Measurements from ENCODE around the gene RFC2.
"Not testable (repeated sequence)": the region's sequence is repeated elsewhere in the genome, so short reads cannot be mapped to it uniquely, and the experiment has no call there.

Gene RFC2

DNA sequence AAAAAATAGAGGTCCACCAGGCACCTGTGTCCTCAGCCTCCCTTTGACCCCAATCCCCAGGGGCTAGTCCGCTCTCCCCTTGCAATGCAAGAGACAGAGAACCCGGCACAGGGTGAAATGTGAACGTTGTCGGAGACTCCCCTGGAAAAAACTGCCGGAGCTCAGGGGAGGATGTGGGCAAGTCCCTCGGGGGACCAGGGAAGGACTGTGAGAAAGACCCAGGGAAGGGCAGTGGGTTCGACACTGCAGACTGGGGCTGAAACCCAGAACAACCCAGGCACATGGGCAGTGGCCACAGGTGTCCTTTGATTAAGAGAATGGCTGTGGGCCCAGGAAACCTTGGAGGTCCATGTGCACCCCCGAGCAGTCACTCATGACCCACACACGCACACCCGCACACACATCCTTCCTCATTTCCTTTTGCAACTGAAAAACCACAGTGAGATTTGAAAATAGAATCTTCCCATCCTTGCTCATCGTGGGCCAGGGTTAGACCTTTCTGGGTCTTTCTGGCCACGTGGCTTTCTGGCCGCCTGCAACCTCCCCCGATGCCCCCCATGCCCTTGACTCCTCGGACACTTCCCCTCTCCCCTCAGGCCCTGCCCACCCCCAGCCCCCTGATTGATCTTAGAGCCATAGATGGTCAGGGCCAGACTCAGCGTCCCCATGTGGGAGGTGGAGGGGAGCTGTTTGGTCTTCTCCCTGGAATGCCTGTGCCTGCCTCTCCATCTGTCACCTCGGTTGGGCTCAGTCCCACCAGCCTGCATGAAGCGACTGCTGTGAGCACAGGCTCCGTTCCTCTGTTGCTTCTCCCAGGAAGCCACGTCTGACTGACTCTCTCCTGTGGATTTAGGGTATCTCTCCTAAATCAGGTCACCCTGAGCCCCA lies 36.5 kb downstream of the RFC2 start:
- DNase-seq (ENCODE audit: low spot score), result no peak

- DNase-seq (ENCODE audit: low spot score), result no peak
Measured at GRCh38 chr7:74216361-74216761, 37.8 kb downstream of the RFC2 start.

DNA sequence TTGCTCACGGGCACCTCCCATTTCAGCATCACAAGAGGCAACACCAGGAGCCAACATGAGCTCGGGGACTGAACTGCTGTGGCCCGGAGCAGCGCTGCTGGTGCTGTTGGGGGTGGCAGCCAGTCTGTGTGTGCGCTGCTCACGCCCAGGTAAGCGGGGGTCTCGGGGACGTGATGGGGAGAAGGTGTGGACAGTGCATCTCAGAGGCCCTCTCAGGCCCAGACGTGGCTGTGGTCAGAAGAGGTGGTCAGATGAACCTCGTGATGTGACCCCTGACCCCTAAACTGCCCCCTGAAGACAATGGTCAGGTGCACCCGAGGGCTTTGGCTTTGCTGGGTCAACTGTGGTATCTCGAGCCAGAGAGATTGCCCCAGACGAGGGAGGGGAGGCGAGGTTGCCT lies 38.3 kb downstream of the RFC2 start:
- no peak for DNase-seq (ENCODE audit: low spot score)

- no peak for DNase-seq (ENCODE audit: low spot score)
Measured at GRCh38 chr7:74214816-74215630, 39.2 kb downstream of the RFC2 start.

DNA sequence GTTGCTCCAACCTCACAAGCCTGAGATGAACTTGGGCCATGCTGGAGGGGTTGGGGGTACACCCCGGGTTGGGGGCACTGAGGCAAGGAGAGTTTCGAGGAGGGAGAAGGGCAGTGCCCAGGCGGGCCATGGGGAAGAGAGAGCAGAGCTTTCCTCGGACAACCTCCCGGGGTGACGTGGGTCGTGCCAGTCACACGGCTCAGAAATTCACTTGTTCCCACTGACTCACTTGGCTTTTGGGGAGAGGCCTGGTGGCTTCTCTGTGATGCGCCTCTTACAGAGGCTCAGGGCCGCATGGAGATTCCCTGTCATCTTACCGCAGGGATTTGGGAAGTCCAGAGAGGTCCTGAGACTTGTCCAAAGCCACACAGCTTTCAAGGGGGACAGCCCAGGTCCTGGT lies 41.5 kb downstream of the RFC2 start:
- DNase-seq (ENCODE audit: low spot score), result no peak

DNA sequence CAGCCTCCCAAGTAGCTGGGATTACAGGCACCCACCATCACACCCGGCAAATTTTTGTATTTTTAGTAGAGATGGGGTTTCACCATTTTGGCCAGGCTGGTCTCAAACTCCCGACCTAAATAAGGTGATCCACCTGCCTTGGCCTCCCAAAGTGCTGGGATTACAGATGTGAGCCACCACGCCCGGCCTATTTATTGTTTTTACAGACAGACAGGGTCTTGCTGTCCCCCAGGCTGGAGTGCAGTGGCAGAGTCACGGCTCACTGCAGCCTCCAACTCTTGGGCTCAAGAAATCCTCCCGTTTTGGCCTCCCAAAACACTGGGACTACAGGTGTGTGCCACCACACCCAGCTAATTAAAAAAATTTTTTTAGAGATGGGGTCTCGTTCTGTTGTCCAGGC lies 46.0 kb downstream of the RFC2 start:
- not testable (repeated sequence) for DNase-seq (ENCODE audit: low spot score)

DNA sequence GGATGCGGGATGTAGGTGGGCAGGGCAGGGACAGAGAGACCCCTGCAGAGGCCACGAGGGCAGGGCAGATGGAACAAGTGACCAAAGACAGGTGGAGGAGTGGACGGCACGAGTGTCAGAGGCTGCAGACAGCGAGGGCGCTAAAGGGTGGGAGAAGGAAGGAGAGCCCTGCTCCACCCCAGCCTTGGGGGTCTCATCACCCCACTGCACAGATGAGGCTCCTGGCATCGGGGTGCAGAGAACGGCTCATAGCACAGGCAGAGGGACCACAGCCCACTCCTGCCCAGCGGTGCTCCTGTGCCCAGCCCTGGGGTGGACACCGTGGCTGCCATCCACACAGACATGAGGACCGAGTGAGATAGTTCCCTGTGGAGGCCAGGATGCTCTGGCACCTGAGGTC lies 46.6 kb downstream of the RFC2 start:
- no peak for DNase-seq (ENCODE audit: low spot score)

GRCh38 chr7:74206589-74207120 lies 47.5 kb downstream of the RFC2 start:
- peak; percentile 65 for DNase-seq (ENCODE audit: low spot score)

- not testable (repeated sequence) for DNase-seq (ENCODE audit: low spot score)
Measured at GRCh38 chr7:74206052-74206451, 48.1 kb downstream of the RFC2 start.

DNA sequence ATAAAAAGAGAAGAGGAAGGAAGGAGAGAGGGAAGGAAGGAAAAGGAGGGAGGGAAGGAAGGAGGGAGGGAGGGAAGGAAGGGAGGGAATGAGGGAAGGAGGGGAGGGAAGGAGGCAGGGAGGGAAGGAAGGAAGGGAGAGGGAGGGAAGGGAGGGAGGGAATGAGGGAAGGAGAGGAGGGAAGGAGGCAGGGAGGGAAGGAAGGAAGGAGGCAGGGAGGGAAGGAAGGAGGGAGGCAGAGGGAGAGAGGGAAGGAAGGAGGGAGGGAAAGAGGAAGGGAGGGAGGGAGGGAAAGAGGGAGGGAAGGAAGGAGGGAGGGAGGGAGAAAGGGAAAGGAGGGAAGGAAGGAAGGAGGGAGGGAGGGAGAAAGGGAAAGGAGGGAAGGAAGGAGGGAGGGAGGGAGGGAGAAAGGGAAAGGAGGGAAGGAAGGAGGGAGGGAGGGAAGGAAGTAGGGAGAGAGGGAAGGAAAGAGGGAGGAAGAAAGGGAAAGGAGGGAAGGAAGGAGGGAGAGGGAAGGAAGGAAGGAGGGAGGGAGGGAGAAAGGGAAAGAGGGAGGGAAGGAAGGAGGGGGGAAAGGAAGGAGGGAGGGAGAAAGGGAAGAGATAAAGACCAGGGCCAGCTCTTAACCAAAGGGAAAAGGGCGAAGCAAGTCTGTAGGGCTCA lies 50.1 kb downstream of the RFC2 start:
- DNase-seq (ENCODE audit: low spot score), result no peak

- no peak for DNase-seq (ENCODE audit: low spot score)
Measured at GRCh38 chr7:74202841-74203556, 51.2 kb downstream of the RFC2 start.

GRCh38 chr7:74199551-74200355 lies 54.4 kb downstream of the RFC2 start:
- no peak for DNase-seq (ENCODE audit: low spot score)

DNA sequence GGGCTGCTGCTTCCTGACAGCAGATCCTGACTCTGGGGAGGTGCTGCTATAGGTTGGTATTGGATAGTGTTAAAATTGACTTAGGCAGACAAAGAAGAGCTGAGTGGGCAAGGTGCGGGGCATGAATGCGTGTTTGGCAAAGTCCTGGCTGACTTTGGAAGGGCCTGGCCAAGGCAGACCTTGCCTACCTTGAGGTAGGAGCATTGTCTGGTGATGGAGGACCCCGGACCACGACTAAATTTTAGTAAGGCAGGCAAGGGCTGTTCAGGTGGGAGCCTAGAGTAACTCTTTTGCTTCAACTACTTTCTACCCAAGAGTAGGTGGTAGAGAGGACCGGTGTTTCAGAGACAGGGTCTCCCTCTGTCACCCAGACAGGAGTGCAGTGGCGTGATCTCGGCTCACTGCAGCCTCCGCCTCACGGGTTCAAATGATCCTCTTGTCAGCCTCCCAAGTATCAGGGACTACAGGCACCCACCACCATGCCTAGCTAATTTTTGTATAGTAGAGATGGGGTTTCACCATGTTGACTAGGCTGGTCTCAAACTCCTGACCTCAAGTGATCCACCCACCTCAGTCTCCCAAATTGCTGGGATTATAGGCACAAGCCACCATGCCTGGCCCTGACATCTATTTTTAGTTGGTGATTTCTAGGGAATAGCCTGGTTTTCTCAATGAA lies 56.6 kb downstream of the RFC2 start:
- no peak for DNase-seq (ENCODE audit: low spot score)

DNA sequence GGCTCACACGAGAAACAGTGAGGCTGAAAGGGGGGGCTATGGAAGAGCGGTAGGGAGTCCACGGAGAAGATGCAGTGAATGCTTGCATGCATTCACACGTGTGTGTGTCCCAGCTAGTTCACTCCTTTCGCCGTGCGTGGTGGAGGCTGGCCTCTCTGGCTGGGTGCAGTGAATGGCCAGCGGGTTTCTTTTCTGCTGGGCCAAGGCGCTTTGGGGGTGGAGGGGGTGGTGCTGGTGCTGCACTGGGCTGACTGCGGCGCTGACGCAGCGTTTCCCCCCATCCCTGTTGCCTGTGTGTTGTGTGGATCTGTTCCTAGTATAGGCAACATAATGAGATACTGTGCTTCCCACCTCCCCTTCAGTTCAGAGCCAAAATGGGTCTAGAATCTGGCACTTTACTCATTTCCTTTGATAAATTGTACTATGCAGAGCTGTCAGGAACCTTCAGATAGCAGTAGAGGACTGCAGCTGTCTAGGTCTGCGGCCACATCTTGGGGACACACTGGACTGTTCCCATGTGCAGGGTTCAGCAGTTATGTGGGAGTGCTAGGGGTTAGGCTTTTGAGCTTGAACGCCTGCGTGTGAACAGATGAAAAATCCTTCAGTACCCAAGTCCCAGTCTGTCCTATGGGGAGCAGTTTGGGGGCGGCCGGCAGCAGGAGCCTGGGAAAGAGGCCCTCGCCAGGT lies 58.1 kb downstream of the RFC2 start:
- not testable (repeated sequence) for DNase-seq (ENCODE audit: low spot score)

DNA sequence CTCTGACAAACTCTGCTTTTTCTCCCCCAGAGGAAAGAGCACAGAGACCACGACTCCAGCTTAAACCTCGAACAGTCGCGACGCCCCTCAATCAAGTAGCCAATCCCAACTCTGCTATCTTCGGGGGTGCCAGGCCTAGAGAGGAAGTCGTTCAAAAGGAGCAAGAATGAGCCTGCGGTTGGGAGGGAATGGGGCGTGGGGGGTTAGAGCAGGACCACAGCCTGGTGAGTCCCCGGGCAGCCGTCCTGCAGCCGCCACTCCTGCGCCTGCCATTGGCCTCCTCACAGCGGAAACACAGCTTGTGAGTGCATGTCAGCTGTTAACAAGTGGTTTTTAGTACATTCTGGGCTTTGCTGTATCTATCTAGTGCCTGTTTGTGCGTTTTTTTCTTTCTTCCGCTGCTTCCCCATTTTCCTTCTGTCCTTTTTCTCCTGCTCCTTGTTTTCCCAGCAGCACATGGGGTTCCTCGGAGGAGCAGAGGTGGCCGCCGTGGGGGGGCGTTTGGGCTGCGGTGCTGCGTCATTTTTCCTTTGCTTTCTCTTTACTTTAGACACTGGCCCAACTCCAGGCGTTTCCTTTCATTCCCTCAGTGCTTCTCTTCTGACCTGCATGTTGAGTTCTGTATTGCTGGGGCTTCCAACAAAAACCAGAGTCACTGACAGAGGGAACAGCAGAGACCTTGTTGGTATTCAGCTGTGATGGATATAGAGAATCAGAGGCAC lies 58.9 kb downstream of the RFC2 start:
- not testable (repeated sequence) for DNase-seq (ENCODE audit: low spot score)

- no peak for DNase-seq (ENCODE audit: low spot score)
Measured at GRCh38 chr7:74194686-74195085, 59.5 kb downstream of the RFC2 start.

- DNase-seq (ENCODE audit: low spot score), result no peak
Measured at GRCh38 chr7:74193913-74194312, 60.3 kb downstream of the RFC2 start.

DNA sequence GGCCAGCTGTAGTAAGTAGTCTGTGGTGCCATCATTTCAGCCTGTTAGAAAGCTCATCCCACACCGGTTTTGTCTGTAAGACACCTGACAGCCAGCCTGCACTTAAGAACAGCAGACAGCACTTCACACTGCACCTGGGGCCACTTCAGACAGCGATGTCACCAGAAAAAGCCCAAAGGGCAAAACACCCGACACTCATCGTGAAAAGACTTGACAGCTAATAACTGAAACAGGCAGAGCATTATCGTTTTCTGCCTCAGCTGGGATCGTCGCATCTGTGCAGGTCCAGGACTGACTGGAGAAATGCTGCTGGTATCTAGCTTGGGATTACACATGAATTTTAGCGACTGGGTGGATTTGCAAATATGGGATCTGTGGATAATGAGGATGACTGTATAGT lies 61.1 kb downstream of the RFC2 start:
- no peak for DNase-seq (ENCODE audit: low spot score)

DNA sequence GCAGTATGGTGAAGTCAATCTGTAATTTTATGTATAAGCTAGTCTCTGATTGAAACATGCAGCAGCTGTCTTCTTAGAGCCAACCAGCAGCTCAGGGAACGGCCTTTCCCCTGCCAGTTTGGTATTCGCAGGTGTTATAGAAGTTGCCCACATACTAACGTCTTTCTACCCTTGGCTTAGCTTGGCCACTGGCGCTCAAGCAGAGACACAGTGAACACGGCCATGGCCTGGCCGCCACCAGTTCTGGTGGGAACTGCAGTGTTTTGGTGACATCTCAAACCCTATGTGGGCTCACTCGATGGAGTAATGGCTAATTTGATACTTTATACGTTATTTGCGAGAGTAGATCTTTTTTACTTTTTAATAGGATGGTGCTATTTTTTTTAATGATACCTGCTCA lies 63.0 kb downstream of the RFC2 start:
- no peak for DNase-seq (ENCODE audit: low spot score)
